NCI-H345 treated with DMSO at 0.1 percent for 48 hours (cell line): Measurements from ENCODE around the gene NGF.
"Not testable (repeated sequence)": the region's sequence is repeated elsewhere in the genome, so short reads cannot be mapped to it uniquely, and the experiment has no call there.

Source experiments
- DNase-seq: peaks from one replicate; lab custom pipeline; 2025; ENCODE audit not compliant: unreplicated experiment; lab: John Stamatoyannopoulos, UW

Gene NGF

DNA sequence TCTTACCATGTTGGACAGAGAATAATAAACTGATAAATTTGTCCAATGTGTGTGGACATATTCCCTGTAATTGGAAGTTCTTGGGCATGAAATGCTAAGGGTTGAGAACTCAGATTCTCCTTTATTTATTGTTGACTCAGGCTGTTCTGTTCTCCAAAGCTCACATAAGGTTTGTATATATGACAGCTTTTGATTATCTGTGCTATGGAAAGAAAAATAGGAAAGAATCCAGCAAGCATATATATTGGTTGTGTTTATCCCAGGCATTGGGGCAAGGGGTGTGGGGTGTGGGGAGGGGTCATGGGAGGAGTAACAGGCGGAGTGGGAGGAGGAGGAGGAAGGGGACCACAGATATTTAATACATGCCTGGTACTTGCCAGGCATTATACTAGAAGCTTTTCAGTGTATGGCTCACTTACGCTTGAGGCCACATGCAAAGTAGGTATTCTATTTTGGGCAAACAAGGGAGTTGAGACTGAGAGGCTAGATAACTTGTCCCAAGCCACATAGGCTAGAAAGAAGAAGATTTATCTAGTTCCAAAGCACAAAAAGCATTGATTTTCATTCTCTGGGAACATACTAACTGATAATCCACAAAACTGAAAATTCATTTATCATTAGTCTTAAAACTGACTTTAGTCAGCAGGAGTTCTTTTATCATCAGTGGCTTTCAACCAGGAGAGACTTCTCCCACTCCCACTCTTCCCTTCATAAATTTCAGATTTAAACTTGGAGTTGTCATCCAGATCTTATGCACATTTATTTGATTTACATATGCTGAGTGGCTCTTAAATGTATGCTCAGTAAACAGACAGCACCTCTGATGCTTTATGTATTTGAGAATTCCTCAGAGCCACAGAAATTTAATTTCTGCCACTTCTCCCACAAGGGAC, 27.2 kb downstream of the NGF start:
- DNase-seq = no peak

DNA sequence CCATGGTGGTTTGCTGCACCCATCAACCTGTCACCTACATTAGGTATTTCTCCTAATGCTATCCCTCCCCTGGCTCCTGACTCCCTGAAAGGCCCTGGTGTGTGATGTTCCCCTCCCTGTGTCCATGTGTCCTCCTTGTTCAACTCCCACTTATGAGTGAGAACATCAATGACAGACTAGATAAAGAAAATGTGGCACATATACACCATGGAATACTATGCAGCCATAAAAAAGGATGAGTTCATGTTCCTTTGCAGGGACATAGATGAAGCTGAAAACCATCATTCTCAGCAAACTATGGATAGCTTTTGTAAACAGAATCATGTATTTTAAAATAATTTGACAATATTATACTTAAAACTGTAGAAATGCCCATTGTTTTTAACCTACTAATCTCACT, 28.5 kb downstream of the NGF start:
- DNase-seq = not testable (repeated sequence)

DNA sequence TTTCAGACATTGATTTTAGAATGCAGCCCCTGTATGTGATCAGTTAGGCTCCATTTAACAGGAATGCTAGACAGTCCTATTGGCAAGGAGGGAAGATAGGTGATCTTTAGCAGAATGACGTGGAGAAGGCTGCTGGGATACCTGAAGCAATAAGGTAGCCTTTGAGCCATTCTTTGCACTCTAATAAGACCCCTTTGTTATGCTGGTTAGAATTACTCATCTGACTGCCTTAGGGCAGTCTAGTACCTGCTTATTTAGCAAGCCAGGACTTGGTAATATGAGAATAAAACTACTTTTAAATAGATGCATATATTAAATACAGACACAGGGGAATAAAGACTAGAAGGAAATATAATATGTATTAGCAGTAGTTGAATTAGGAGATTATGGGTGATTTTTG, 29.1 kb downstream of the NGF start:
- DNase-seq = no peak

DNA sequence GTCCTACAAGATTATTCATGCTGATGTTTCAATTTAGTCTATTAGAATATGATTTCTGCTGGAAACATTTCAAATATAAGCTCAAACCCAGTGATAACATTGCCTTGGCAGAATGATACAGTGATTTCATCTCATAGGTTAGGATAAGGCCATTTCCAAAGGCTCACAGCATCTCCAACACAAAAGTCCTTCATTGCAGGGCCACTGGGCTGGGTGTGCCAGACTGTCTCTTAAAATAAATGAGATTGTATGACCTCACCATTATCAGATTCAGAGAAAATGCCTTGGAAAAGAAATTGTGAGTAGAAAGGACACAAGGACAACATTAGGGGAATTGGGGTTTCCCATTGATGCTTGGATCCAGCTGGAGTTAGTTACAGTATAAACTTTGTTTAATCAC, 30.4 kb downstream of the NGF start:
- DNase-seq = no peak

DNA sequence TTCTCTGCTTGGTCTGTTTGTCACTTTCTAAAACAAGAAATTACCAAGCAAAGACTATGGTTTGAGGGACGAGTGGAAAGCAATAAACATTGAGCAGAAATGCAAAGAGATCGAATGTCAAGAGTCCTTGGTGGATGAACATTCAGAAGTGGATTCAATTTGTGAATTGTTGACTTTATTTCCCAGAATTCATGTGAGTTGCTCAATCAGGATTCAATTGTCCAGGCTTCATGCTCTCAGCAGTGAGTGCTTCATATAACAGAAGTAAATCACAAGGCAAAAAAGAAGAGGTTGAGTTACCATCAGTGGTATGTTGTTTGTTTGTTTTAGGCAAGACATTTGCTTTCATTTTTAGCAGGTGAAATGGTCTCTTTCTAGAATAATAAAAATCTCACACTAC, 31.9 kb downstream of the NGF start:
- DNase-seq = peak; percentile 30

DNA sequence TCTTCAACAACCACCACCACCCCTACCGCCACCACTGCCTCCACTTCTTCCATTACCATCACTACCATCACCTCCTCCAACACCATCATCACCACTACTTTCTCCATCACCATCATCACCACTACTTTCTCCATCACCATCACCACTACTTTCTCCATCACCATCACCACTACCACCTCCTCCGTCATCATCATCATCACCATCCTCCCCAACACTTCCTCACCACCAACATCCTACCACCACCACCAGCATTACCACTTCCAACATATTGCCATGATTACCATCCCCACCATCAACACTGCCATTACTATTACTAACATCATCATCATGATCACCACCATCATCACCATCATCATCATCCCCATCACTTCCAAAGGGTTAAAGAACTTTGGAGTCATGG, 34.7 kb downstream of the NGF start:
- DNase-seq = no peak

DNA sequence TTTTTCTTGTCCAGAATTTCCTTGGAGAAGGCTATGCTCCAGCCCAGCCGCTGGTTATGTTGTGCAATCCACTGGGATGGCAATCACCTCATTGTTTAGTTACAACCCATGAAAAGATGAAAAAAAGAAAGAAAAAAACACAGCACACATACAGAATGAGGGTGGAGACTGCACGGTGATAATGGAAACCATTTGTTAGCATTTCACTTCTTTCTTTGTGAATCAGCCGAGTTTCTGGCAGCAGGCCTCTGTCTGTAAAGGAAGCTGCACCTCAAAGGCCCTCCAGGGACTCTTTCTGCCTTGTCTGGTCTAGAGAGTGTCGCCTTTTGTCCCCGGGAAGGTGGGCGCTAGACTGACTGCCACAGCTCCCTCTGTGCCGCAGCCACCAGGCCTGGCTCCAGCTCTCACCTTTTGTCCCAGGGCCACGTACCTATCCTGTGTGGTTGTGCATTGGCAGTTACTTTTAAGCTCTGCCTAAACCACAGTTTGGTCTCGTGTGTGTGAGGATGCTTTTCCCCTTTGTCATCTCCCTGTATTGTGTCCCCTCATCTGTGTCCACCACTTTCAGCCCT, 35.6 kb downstream of the NGF start:
- DNase-seq = peak; percentile 36

DNA sequence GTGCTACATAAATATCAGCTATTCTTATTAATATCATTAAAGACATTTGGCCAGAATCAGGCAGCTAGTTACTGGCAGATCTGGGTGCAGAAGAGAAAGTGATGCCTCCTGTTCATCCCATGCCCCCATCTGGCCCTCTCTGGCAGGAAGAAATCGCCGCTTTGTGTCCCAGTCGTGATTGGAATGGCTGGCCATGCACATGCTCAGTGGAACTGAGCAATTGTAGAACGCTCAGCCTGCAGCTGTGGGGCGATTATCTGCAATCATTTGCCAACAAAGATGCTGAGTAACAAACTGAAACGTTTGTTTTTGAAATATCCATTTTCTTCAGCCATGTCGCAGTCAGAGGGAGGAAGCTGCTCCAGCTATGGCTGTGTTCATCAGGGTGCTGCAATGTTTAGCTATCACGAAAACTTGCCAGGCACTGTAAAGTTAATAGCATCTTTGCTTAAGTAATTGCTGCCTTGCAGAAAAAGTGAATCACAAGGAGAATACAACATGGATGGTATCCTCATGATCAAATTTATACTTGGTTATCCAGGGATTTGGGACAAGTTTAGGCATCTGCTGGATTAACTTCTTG, 36.5 kb downstream of the NGF start:
- DNase-seq = no peak

DNA sequence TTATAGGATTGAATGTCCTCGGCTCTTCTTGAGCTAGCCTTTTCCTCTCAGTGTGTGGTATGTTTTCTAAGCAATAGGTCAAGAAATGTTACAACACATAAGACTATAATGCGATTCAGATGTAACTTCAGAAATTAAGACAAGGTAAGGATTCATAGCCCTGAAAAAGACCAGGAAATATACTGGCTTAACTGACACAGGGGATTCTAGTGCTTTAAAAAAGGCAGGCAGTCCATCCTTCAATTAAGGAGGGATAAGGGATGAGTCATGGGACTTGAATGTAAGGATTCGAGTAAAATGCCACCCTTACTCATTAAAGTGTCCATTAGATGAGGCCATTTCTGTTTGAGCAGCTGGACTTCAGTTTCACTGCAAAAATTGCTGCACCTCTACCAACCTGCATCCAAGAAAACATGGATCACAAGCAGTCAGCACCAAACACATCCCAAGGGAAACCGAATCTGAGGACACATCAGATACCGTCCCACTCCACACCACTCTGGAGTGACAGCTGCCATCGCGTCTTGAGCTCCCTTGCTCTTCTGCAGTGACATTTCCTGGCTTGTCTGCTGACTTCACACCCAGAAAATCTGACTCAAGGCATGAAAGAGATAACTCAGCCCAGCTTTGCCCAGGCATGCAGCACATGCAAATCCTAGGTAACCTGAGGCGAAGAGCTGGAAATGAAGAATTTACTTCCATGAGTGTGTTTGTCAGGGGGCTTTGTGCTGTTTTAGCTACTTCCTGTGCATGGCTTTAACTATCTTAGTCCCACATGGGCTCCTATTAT, 37.8 kb downstream of the NGF start:
- no peak for DNase-seq

DNA sequence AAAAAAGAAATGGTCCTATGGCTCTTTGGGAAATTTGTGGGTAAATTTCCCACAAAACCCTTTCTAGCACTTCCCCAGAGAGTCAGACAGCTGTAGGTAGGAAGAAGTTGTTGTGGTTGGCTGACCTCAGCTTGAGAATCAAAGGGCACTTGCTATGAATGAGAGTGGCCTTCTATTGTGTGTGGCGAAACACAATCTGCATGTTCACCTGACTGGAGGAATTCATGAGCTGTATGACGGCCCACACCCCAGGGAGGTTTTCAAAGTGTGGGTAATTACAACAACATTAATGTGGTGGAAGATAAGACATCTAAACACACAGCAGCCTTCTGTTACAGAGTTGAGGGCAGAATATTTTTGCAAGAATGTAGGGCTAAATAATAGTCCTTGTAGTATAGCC, 38.8 kb downstream of the NGF start:
- DNase-seq = no peak

DNA sequence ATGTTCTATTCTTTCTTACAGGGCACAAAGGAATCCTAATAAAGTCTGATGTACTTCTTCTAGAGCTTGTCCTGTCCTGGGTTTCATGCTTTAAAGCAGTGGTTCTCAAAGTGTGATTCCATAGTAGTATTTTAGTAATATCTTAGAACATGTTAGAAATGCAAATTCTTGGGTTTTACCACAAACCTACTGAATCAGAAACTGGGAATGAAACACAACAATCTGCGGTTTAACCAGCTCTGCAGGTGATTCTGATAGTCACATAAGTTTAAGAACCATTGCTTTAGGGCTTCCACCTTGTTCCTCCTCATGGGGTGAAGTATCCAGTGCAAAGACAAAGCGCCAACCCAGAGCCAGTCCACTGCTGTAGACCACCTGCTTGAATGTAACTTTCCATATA, 41.1 kb downstream of the NGF start:
- no peak for DNase-seq

DNA sequence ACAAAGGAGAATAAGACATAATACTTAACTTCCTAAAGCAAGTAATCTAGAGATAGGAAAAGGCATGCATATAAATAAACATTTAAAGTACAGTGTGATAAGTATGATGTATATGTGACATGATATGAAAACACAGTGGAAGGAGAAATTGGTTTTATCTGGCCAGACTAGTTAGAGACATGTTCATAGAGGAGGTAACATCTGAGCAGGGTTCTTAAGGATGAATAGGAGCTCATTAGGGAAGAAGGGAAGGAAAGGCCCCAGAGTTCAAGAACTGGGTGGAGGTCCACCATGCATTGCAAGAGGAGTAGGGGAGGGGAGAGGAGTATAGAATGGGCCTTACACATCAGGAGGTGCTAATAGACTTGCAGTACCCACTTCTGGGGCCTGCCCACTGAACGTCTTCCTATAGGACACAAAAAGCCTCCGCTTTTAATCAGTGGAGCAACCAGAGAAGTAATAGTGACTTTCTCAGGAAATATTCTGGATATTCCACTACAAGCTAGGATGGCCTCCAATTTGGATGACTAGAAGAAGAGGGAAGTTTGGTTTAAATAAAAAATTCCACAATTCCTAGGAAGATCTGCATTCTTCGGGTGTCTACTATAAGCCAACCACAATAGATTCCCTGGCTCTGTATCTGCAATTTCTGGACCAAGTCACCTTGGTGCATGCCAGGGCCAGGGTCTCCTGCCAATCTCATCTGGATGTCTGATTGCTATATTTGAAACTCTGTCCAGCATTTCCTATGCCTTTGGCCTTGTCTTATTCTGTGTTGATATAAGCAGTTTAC, 41.9 kb downstream of the NGF start:
- DNase-seq = no peak

DNA sequence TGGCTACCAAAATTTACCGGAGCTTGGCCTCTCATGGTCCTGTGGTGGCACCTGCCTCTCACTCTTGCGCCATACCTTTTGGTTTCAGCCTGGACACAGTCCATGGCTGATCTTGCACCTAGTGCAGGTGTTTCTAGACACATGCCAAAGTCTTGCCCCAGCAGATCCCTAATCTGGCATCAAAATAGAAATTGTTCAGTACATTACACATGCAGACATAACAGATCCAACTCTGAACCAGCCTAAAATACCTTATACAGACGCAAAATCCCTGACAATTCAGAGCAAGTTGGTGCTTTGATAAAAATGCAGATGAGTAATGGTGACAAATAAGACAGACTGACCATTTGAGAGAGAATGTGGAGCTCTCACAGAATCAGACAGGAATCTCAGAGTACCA, 44.1 kb downstream of the NGF start:
- no peak for DNase-seq

DNA sequence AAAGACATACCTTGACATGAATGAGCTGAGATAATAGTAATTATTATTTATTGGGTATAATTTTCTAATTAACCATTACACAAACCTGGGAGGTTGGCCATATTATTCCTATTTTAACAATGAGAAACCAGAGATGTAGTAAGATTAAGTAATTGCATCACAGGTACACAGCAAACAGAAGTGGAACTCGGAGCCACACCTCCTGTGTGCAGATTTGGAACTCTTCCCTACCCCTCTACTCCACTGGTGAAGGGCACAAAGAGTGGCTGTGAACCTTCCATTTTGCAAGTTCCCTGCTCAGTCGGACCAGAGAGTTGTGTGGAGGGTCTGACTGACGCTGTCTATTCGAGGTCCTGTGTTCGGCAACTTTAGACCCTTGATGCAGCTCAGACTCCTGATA, 45.0 kb downstream of the NGF start:
- no peak for DNase-seq

DNA sequence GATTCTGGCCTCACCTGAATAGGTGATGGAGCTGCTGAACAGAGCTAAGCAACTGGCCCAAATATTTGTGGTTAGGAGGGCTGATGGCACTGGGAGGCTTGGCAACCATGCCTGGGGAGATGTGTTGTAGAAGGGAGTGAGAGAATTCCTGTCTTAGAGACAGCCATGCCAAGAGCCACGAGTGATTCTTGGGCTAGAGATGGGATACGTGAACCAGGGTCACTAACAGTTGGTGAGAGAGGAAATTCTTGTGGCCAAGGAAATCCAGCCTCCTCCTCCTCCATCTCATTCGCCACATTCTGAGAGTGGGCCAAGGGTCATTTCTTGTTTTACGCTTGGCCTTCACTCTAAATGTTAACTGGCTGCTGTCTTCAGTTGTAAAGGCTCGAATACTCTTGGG, 46.3 kb downstream of the NGF start:
- no peak for DNase-seq

DNA sequence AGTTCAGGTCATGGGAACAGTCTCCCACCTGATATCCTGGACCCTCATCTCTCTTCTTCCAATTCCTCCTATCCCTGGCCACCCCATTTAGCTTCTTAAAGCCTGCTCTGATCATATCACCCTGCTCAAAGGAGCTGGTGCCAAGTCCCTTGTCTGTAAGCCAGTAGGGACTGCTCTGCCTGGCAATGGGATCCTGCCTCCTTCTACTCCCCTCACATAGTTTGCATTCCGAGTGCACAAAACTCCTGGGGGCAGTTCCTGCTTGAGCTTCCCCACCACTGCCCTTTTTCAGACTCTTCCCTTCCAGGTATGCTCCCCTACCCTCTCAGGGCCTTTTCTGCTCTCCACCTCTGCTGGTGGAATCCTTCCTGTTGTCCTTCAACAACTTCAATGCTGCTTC, 48.1 kb downstream of the NGF start:
- DNase-seq = no peak

DNA sequence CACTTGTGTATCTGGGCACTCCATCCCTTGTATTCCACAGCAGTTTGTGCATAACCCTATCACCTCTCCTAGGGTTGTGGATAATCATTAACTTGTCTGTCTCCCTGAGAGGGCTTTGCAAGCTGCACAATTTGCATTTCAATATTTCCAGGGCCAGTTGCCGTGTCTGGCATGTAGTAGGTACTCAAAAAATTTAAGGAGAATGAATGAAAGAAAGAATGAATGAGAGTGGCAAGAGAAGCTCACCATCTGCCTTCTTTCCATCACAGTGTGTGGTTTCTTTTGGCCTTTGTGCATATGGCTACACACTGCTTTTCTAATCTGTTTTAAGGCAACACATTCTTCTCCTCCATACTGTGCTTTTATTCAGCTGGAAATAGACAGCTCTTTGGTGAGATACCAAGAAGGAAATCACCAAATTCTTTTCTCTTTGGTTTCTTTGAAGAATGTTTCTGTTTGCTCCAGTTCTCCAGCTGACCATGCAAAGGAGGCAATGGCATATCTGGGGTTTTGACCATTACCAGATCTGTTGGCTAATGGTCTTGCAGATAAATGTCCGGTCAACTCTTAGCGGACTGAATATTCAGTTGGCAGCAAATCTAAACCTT, 49.4 kb downstream of the NGF start:
- DNase-seq = no peak

DNA sequence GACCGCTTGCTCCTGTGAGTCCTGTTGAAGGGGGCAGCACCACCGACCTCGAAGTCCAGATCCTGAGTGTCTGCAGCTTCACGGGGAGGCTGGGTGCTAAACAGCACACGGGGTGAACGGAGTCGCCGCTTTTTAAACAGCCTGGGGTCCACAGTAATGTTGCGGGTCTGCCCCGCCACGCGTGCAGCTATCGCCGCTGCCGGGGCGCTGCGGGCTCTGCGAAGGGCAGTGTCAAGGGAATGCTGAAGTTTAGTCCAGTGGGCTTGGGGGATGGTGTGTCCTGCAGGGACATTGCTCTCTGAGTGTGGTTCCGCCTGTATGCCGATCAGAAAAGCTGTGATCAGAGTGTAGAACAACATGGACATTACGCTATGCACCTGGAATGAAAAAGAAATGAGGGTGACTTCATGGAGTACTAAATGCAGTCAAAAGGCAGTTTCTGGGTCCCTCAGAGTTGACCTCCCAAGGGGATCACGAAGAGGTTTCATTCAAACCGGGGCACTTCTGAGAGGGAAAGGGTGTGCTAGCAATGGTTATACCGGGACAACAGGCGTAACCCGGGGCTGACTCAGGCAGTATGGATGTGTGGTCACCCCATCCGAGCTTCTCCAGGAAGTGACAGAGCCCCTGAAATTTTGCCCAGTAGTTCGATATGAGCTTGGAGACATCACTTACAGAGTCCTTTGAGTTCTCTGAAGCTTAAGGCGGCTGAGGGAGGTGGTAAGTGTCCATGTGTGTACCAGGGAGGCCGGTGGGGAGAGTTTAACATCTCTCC, 51.4 kb downstream of the NGF start:
- DNase-seq = no peak

DNA sequence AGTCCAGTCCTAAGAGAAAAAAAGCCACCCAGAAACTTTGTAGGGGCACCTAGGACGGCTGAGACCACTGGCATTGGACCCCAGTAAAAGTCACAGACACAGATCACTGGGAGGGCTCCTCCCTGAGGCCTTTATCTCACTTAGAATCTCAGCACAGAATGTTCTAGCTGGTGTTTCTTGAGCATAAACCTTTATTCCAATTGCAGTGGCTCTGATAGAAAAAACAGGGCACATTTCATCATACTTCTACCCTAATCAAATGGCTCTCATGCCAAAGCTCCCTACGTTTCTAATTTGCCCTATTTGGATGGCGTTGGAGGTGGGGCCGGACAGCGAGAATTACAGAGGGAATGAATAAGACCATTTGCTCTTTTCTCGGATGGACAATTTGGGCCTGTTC, 53.8 kb downstream of the NGF start:
- no peak for DNase-seq

DNA sequence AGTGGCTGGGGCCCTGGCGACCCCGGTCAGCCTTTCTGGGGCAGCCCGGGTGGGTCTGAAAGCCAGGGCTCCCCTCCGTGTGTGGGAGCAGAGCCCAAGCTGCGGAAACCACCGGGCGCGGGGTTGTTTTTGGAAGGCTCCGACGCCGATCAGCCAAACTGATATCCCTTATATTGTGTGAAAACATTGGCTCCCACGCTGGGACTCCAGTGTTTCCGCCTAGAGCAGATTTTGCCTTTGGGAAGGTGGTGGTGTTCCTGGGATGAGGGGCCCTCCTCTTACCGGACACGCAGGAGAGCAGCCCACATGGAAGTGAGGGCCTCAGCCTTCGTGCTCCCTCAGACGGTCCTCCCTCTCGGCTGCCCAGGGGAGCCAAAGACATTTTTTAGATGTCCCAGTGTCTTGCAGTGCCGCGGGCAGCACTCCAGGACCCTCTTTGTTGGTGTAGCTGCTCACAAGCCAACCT, 54.3 kb downstream of the NGF start:
- no peak for DNase-seq
